ENCODE results near the gene ANTXR2. TPM values are rescaled to one million over a fixed set of nuclear protein-coding genes. Genes with fewer than 3 reads are reported as not detected.

Gene ANTXR2
- total and polyA plus RNA-seq, 2 donors (not counting 3 experiments of a cell fraction or from before 2014, with no cell fraction given): 6.6 to 64.6 TPM

DNA sequence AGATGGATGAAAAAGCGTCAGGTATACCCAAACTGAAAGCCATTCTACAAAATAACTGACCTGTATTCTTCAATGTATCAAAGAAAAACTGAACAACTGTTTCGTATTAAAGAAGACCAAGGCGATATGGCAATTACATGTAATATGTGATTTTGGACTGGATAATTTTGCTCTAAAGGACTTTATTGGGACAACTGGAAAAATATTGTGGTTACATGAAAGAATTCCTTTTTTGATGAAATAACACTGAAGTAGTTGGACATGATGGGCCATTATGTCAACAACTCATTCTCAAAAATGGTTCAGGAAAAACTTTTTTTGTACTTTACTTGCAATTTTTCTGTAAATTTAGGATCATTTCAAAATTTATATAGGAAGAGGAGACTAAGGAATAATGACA, 12.1 kb upstream of the ANTXR2 start:
- Histone ChIP-seq H3K9me1 (replicated peaks; ENCODE audit: control insufficient read depth, extremely low read depth, insufficient read depth, low read length) (no peaks in the 10 kb centered on the region), H3K36me3 (ENCODE audit: control insufficient read depth in 2 of 2, extremely low read depth in 1 of 2, insufficient read depth in 2 of 2, low read length in 2 of 2) (no peaks in the 10 kb centered on the region), H3K4me3 (replicated peaks in 1 of 3; ENCODE audit: insufficient read depth in 1 of 3, low read depth in 1 of 3, low read length in 3 of 3) (no peak overlapping the region), H3K4me2 (ENCODE audit: insufficient read depth, low read length) (no peak overlapping the region), H3K9ac (replicated peaks; ENCODE audit: extremely low read depth, insufficient read depth, low read length) (no peak overlapping the region), H3K27ac (ENCODE audit: insufficient read depth, low read depth, low read length) (no peak overlapping the region), H2AFZ (ENCODE audit: low read depth, low read length) (no peak overlapping the region), H3K4me1 (ENCODE audit: control insufficient read depth, extremely low read depth, insufficient read depth, low read length) (no peaks in the 10 kb centered on the region), H3K27me3 (ENCODE audit: control insufficient read depth in 2 of 2, insufficient read depth in 2 of 2, low read length in 2 of 2) (no peaks in the 10 kb centered on the region), H3K9me3 (replicated peaks; ENCODE audit: control insufficient read depth, insufficient read depth, low read length) (no peaks in the 10 kb centered on the region), H4K20me1 (replicated peaks; ENCODE audit: control insufficient read depth, extremely low read depth, insufficient read depth, low read length) (no peaks in the 10 kb centered on the region), H3K79me2 (ENCODE audit: control insufficient read depth, insufficient read depth, low read length) (no peaks in the 10 kb centered on the region)
- ChIA-PET POLR2A (no interaction called here), CTCF (no interaction called here)
- FAIRE-seq (peak; percentile 12), DNase-seq (ENCODE audit: low read depth, low spot score) (no peak)
- BruUV-seq (replicated peaks): no TSS peak
- dilution Hi-C loops (cut with MboI; ENCODE audit: extremely low pct_ligation_motif_present, low sequenced_read_pairs): no loop called here
- intact Hi-C loops (cut with micrococcal nuclease): no loop called here
- TF ChIP-seq EZH2 (IDR thresholded peaks at IDR 0.05; ENCODE audit: borderline replicate concordance, low read depth, low read length, severe bottlenecking) (no peak), POLR2AphosphoS5 (IDR thresholded peaks at IDR 0.05; ENCODE audit: insufficient read depth, low read depth, low read length) (no peak), FOS (IDR thresholded peaks at IDR 0.05; ENCODE audit: borderline replicate concordance, insufficient read depth, low read length) (no peak), MAX (IDR thresholded peaks at IDR 0.05; ENCODE audit: insufficient read depth, insufficient read length) (no peak), CTCF (IDR thresholded peaks at IDR 0.05; ENCODE audit: extremely low read depth in 1 of 2, insufficient read depth in 1 of 2, low read depth in 1 of 2, low read length in 2 of 2) (no peak), GATA2 (IDR thresholded peaks at IDR 0.05; ENCODE audit: insufficient read depth, insufficient read length, low read depth, low read length) (no peak), MYC (IDR thresholded peaks at IDR 0.05; ENCODE audit: low read depth, low read length) (no peak), JUN (IDR thresholded peaks at IDR 0.05; ENCODE audit: borderline replicate concordance, insufficient read depth, insufficient read length, low read depth) (no peak), POLR2A (IDR thresholded peaks at IDR 0.05; ENCODE audit: low read depth, low read length) (no peak)

All from endothelial cell of umbilical vein (primary cell).